AG04450 (cell line): Measurements from ENCODE around the gene OR5AR1. TPM values are rescaled to one million over a fixed set of nuclear protein-coding genes. Genes with fewer than 3 reads are reported as not detected.
"Not testable (repeated sequence)": the region's sequence is repeated elsewhere in the genome, so short reads cannot be mapped to it uniquely, and the experiment has no call there.

Source experiments
- CTCF ChIA-PET: fragments of 300-600, 350-600 bp; formaldehyde crosslinking; extraction: SDS; loops from one replicate; lab custom pipeline; 2022; ENCODE audit warnings: antibody characterized with exemption, inconsistent platforms; lab: Charles Lee
- POLR2A ChIA-PET: fragments of 350-600 bp; formaldehyde crosslinking; extraction: SDS; loops from one replicate; lab custom pipeline; 2021; ENCODE audit warnings: antibody characterized with exemption, inconsistent platforms; lab: Yijun Ruan, JAX
- DNase-seq: peaks from one replicate; pipeline ENCODE4 v3.0.0-alpha.2; 2011; ENCODE audit warnings: low read depth, low spot score
- H3K27ac ChIP-seq: one replicate; pipeline ENCODE4 v1.5.1; 2012; ENCODE audit warnings: low read depth, low read length, control low read depth
- H3K27me3 ChIP-seq: one replicate; pipeline ENCODE4 v1.6.0; 2012; ENCODE audit warnings: low read length; ENCODE audit not compliant: control insufficient read depth, insufficient read depth
- H3K4me3 ChIP-seq: 2 replicates; pipeline ENCODE4 v1.5.1; 2011; ENCODE audit warnings: mild to moderate bottlenecking, low read depth, low read length, control low read depth
- H3K9me3 ChIP-seq: 2 replicates; pipeline ENCODE4 v1.5.1; 2012; ENCODE audit warnings: low read length; ENCODE audit not compliant: control insufficient read depth, insufficient read depth
- CTCF ChIP-seq: IDR thresholded peaks from 2 replicates; pipeline ENCODE4 v1.5.1; 2011; ENCODE audit warnings: low read depth, low read length, control low read depth, inconsistent platforms
- polyA plus RNA-seq: library from polyadenylated mRNA; depleted of rRNA; stranded (reverse); fragments of >200 nt; gene quantifications from 2 replicates; pipeline ENCODE4 v1.2.3, GENCODE V29; 2011

The OR5AR1 gene
- polyA plus RNA-seq, 1 experiment: not detected

DNA sequence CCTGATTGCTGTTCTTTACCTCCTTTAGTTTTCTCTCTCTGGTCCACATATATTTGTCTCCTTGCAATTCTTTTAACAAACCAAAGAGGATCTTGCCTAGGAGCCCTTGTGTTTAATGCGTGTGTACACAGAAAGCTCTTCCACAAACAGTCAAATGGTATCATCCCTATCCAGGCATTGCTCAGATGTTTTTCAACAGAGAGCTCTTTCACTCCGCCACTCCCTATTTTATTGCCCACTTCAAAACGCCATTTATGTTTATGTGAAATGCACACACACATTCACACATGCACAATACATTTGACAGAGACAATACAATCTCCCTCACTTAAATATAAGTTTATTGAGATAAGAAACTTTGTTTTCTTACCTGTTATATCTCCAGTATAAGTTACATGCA lies 26.0 kb upstream of the OR5AR1 start:
- DNase-seq: no peak
- no peak overlapping the region for H3K27ac ChIP-seq
- TF ChIP-seq CTCF: no peak
- H3K27me3 ChIP-seq: no peaks in the 10 kb centered on the region
- no peak overlapping the region for H3K4me3 ChIP-seq
- ChIA-PET CTCF (no interaction called here), POLR2A (no interaction called here)
- peaks cover 11% of the 10 kb centered on the region for H3K9me3 ChIP-seq

DNA sequence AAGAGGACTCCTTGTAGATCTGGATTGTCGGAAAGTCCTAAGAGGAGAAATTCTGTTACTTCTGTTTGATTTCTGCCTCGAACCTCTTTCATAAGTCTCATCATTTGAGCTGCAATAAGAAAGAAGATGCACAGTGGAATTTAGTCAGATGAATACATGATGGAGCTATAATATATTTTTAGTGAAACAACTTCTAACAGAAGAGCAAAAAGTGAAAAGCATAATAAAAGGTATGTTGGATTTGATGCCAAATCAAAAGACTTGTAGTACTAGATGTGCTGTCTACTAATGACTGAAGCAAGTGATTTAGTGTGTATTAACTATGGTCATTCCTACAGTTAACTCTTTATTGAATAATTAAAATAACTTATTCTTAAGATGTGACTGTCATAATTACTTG lies 21.1 kb upstream of the OR5AR1 start, which contains the start of gene OR5AP2:
Gene OR5AP2 (minus strand): TSS at position 101 of the 400 bp plus-strand sequence. CDS start 0 bp downstream, at position 101.
- ChIA-PET POLR2A (no interaction called here), CTCF (interaction anchor here (0.6 kb wide), 1 partner anchor 949 kb away, joined by 6 read pairs; no protein-coding TSS in a partner anchor)
- no peak for TF ChIP-seq CTCF
- DNase-seq: no peak
- Histone ChIP-seq H3K27ac (no peak within 1 kb of the TSS), H3K27me3 (no peaks in the 10 kb centered on the region), H3K4me3 (no peak within 1 kb of the TSS), H3K9me3 (peaks cover 8% of the 10 kb centered on the region)

DNA sequence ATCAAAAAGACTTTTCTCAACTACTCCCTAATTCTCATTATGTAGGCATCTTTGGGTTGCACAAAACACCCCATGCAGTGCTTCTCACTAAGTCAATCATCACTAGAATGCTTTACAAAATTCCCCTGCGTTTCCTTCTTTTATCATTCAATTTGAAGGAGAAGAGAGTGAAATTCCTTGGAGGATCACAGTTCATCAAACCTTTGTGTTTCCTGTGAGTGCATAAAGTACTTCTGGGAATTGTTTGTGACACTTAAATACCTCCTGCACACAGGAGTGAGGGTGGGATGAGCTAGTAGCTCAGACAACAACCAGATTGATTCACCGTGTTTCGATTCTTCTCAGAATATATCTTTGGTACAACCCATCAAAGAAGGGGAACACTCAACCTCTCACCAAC lies 3.7 kb upstream of the OR5AR1 start:
- Histone ChIP-seq H3K4me3 (no peak overlapping the region), H3K27me3 (no peaks in the 10 kb centered on the region), H3K27ac (no peak overlapping the region), H3K9me3 (peaks cover 7% of the 10 kb centered on the region)
- DNase-seq: no peak
- no peak for TF ChIP-seq CTCF
- CTCF ChIA-PET: no interaction called here
- POLR2A ChIA-PET: no interaction called here

GRCh38 chr11:56670984-56671383 lies 7.5 kb downstream of the OR5AR1 start:
- Histone ChIP-seq H3K27me3 (no peaks in the 10 kb centered on the region), H3K27ac (no peak overlapping the region), H3K9me3 (peaks cover 3% of the 10 kb centered on the region; the same call in 1 of the 2 replicates), H3K4me3 (no peak overlapping the region)
- DNase-seq: no peak
- POLR2A ChIA-PET: no interaction called here
- TF ChIP-seq CTCF: no peak
- CTCF ChIA-PET: no interaction called here

GRCh38 chr11:56688554-56689100 lies 25.1 kb downstream of the OR5AR1 start:
- Histone ChIP-seq H3K4me3 (no peak overlapping the region), H3K27me3 (no peaks in the 10 kb centered on the region), H3K9me3 (peaks cover 6% of the 10 kb centered on the region), H3K27ac (no peak overlapping the region)
- CTCF ChIA-PET: no interaction called here
- no peak for DNase-seq
- TF ChIP-seq CTCF: no peak
- POLR2A ChIA-PET: no interaction called here

GRCh38 chr11:56691179-56691578 lies 27.7 kb downstream of the OR5AR1 start:
- H3K27ac ChIP-seq, POLR2A ChIA-PET, H3K4me3 ChIP-seq, H3K9me3 ChIP-seq, H3K27me3 ChIP-seq, CTCF ChIA-PET, DNase-seq: not testable (repeated sequence)
